ENCODE results near the gene FDX2. TPM values are rescaled to one million over a fixed set of nuclear protein-coding genes. Genes with fewer than 3 reads are reported as not detected.

FDX2 gene
- total and polyA plus RNA-seq, 2 of the 13 experiments (the other 11 are each of a cell fraction or from before 2014, with no cell fraction given): 21.0 to 24.7 TPM

DNA sequence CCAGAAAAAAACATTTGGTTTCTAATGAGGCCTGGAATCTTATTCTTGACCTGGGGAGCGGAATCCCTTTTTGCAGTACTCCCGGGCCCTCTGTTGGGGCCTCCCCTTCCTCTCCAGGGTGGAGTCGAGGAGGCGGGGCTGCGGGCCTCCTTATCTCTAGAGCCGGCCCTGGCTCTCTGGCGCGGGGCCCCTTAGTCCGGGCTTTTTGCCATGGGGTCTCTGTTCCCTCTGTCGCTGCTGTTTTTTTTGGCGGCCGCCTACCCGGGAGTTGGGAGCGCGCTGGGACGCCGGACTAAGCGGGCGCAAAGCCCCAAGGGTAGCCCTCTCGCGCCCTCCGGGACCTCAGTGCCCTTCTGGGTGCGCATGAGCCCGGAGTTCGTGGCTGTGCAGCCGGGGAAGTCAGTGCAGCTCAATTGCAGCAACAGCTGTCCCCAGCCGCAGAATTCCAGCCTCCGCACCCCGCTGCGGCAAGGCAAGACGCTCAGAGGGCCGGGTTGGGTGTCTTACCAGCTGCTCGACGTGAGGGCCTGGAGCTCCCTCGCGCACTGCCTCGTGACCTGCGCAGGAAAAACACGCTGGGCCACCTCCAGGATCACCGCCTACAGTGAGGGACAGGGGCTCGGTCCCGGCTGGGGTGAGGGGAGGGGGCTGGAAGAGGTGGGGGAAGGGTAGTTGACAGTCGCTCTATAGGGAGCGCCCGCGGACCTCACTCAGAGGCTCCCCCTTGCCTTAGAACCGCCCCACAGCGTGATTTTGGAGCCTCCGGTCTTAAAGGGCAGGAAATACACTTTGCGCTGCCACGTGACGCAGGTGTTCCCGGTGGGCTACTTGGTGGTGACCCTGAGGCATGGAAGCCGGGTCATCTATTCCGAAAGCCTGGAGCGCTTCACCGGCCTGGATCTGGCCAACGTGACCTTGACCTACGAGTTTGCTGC is 28.7 kb downstream of the FDX2 start, which contains the start of gene ICAM4 (continued):
- TF ChIP-seq, protein P1, sequence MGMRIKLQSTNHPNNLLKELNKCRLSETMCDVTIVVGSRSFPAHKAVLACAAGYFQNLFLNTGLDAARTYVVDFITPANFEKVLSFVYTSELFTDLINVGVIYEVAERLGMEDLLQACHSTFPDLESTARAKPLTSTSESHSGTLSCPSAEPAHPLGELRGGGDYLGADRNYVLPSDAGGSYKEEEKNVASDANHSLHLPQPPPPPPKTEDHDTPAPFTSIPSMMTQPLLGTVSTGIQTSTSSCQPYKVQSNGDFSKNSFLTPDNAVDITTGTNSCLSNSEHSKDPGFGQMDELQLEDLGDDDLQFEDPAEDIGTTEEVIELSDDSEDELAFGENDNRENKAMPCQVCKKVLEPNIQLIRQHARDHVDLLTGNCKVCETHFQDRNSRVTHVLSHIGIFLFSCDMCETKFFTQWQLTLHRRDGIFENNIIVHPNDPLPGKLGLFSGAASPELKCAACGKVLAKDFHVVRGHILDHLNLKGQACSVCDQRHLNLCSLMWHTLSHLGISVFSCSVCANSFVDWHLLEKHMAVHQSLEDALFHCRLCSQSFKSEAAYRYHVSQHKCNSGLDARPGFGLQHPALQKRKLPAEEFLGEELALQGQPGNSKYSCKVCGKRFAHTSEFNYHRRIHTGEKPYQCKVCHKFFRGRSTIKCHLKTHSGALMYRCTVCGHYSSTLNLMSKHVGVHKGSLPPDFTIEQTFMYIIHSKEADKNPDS (CRISPR knock-in tag; IDR thresholded peaks at IDR 0.05): no peak
- no peak for TF ChIP-seq JARID2 (CRISPR knock-in tag; IDR thresholded peaks at IDR 0.05; ENCODE audit: insufficient replicate concordance)
- TF ChIP-seq, protein P2, sequence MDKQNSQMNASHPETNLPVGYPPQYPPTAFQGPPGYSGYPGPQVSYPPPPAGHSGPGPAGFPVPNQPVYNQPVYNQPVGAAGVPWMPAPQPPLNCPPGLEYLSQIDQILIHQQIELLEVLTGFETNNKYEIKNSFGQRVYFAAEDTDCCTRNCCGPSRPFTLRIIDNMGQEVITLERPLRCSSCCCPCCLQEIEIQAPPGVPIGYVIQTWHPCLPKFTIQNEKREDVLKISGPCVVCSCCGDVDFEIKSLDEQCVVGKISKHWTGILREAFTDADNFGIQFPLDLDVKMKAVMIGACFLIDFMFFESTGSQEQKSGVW (CRISPR knock-in tag; IDR thresholded peaks at IDR 0.05; ENCODE audit: borderline replicate concordance): no peak
- TF ChIP-seq ZNF414 (CRISPR knock-in tag; IDR thresholded peaks at IDR 0.05): no peak
- no peak for TF ChIP-seq TAF15 (IDR thresholded peaks at IDR 0.05; ENCODE audit: low read depth, low read length, poor library complexity, severe bottlenecking)

DNA sequence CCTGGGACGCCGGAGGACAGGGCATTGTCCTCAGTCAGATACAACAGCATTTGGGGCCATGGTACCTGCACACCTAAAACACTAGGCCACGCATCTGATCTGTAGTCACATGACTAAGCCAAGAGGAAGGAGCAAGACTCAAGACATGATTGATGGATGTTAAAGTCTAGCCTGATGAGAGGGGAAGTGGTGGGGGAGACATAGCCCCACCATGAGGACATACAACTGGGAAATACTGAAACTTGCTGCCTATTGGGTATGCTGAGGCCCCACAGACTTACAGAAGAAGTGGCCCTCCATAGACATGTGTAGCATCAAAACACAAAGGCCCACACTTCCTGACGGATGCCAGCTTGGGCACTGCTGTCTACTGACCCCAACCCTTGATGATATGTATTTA is 30.4 kb downstream of the FDX2 start:
- BruUV-seq (replicated peaks): TSS peak; percentile 67
- Histone ChIP-seq H3K27me3 (ENCODE audit: control insufficient read depth in 1 of 2, insufficient read depth in 2 of 2, low read length in 2 of 2) (peaks cover 0 to 6% of the 10 kb centered on the region in 2 experiments; a peak in 3 of 5 replicates), H3K79me2 (ENCODE audit: insufficient read depth, low read length) (no peaks in the 10 kb centered on the region), H4K20me1 (ENCODE audit: insufficient read depth, low read length) (0 out of 2 replicates have a peak, but pooled peaks cover 6% of the 10 kb centered on the region), H3K4me2 (ENCODE audit: low read depth, low read length) (no peak overlapping the region), H2AFZ (ENCODE audit: low read length) (no peak overlapping the region), H3K4me3 (replicated peaks in 1 of 3; ENCODE audit: insufficient read depth in 1 of 3, low read depth in 2 of 3, low read length in 3 of 3) (no peak overlapping the region), H3K9ac (ENCODE audit: insufficient read depth, low read depth, low read length) (no peak overlapping the region), H3K36me3 (replicated peaks in 1 of 2; ENCODE audit: control insufficient read depth in 1 of 2, insufficient read depth in 2 of 2, low read length in 2 of 2) (peaks cover 19 to 26% of the 10 kb centered on the region in 2 experiments), H3K9me3 (ENCODE audit: low read length) (no peaks in the 10 kb centered on the region), H3K27ac (ENCODE audit: extremely low read length, insufficient read depth, low read length) (no peak overlapping the region), H3K4me1 (ENCODE audit: insufficient read depth, low read length) (peaks cover 53% of the 10 kb centered on the region)
- FAIRE-seq (no peak), DNase-seq (ENCODE audit: low spot score) (no peak), ATAC-seq (no peak)
- ChIA-PET POLR2A (interaction anchor here (1.0 to 7.3 kb wide), 5 partner anchors 14 to 49 kb away, joined by 3 to 149 read pairs (median 6); partner anchors contain the start of genes ICAM1 and RAVER1), CTCF (ENCODE audit: low intra/inter-chr PET ratio, low total read pairs) (no interaction called here)
- intact Hi-C loops (cut with micrococcal nuclease; ENCODE audit: unreplicated experiment) (no loop called here), in situ Hi-C loops (cut with HindIII; ENCODE audit: extremely low pct_ligation_motif_present, low pct_unique_long_range_greater_than_20kb) (no loop called here)
- TF ChIP-seq RBFOX2 (IDR thresholded peaks at IDR 0.05; ENCODE audit: low read depth, low read length): 0 out of 2 replicates have a peak, but pooled peaks have one; percentile 33
- no peak for TF ChIP-seq ZNF451 (CRISPR knock-in tag; IDR thresholded peaks at IDR 0.05)
- 95% methylated on average over 2 of the region's 4 CpGs for WGBS (ENCODE audit: low lambda C conversion rate)
